CD4-positive, alpha-beta T cell treated with Interleukin-1 beta for 1 hour (primary cell): ENCODE data around the gene CNN3.

Experiments
- DNase-seq, 2 donors: peaks; one replicate each; pipeline ENCODE4 v3.0.0-alpha.2; 2020 to 2022

CNN3 gene

GRCh38 chr1:94926915-94927404 lies at the start of gene CNN3:
Gene CNN3 (minus strand): TSS chr1:94927110. CDS start chr1:94926894, 216 bp downstream.
- peak; percentile 68 to 81 for DNase-seq

- no peak for DNase-seq
Measured at GRCh38 chr1:94974824-94975223, 47.9 kb upstream of the CNN3 start.

- DNase-seq, result no peak
Measured at GRCh38 chr1:94974241-94974640, 47.3 kb upstream of the CNN3 start.

GRCh38 chr1:94973309-94973922 lies 46.5 kb upstream of the CNN3 start:
- DNase-seq, result no peak

GRCh38 chr1:94971491-94971924 lies 44.6 kb upstream of the CNN3 start:
- DNase-seq, result no peak

- DNase-seq, result no peak
Measured at GRCh38 chr1:94970783-94971182, 43.9 kb upstream of the CNN3 start.

GRCh38 chr1:94969137-94969536 lies 42.2 kb upstream of the CNN3 start:
- no peak for DNase-seq

- no peak for DNase-seq
Measured at GRCh38 chr1:94966033-94966432, 39.1 kb upstream of the CNN3 start.

GRCh38 chr1:94963864-94964263 lies 37.0 kb upstream of the CNN3 start:
- no peak for DNase-seq

- DNase-seq, result peak; percentile 28 to 32
Measured at GRCh38 chr1:94962409-94963265, 35.7 kb upstream of the CNN3 start.

- DNase-seq, result no peak
Measured at GRCh38 chr1:94961988-94962387, 35.1 kb upstream of the CNN3 start.

- no peak for DNase-seq
Measured at GRCh38 chr1:94961582-94961981, 34.7 kb upstream of the CNN3 start.

- DNase-seq, result no peak
Measured at GRCh38 chr1:94958081-94958480, 31.2 kb upstream of the CNN3 start.

- no peak for DNase-seq
Measured at GRCh38 chr1:94955767-94956632, 29.1 kb upstream of the CNN3 start.

- DNase-seq, result no peak
Measured at GRCh38 chr1:94954263-94955220, 27.6 kb upstream of the CNN3 start.

GRCh38 chr1:94953746-94954145 lies 26.8 kb upstream of the CNN3 start:
- DNase-seq, result no peak

GRCh38 chr1:94953107-94953506 lies 26.2 kb upstream of the CNN3 start:
- DNase-seq, result no peak

GRCh38 chr1:94952539-94952938 lies 25.6 kb upstream of the CNN3 start:
- DNase-seq, result no peak

- no peak for DNase-seq
Measured at GRCh38 chr1:94951509-94952208, 24.7 kb upstream of the CNN3 start.

- no peak for DNase-seq
Measured at GRCh38 chr1:94951046-94951445, 24.1 kb upstream of the CNN3 start.
